Spleen (tissue), 11 donors: ENCODE results near the gene TANGO6. TPM values are rescaled to one million over a fixed set of nuclear protein-coding genes. Genes with fewer than 3 reads are reported as not detected.

Source experiments
- DNase-seq: peaks from one replicate; pipeline ENCODE4 v3.0.0-alpha.2; 2020
- H3K27ac ChIP-seq, 8 donors: fragments of 200-600 bp; sonication (generic) in 7 of 8; 1 replicate in 4 of 8; 2 replicates in 4 of 8; pipeline versions ENCODE4 v1.5.0 to v1.8.0; 2016 to 2021; ENCODE audit warnings: inconsistent platforms in 4 of 8, mild to moderate bottlenecking in 4 of 8, moderate library complexity in 1 of 8
- H3K27me3 ChIP-seq, 7 donors: fragments of 200-600 bp; sonication (generic) in 6 of 7; replicated peaks in 1 of 7; 1 replicate in 4 of 7; 2 replicates in 3 of 7; pipeline versions ENCODE4 v1.5.0 to v1.8.0; 2016 to 2021; ENCODE audit warnings: inconsistent platforms in 3 of 7, mild to moderate bottlenecking in 1 of 7
- H3K36me3 ChIP-seq, 6 donors: fragments of 200-600 bp; sonication (generic) in 5 of 6; 1 replicate in 4 of 6; 2 replicates in 2 of 6; pipeline versions ENCODE4 v1.5.0 to v1.8.0; 2016 to 2021; ENCODE audit warnings: inconsistent platforms in 2 of 6
- H3K4me1 ChIP-seq, 6 donors: fragments of 200-600 bp; sonication (generic) in 5 of 6; 1 replicate in 3 of 6; 2 replicates in 3 of 6; pipeline versions ENCODE4 v1.5.0 to v1.8.0; 2016 to 2021; ENCODE audit warnings: inconsistent platforms in 3 of 6
- H3K4me3 ChIP-seq, 8 donors: fragments of 200-600 bp; sonication (generic) in 7 of 8; 1 replicate in 4 of 8; 2 replicates in 4 of 8; pipeline versions ENCODE4 v1.5.0 to v1.8.0; 2016 to 2021; ENCODE audit warnings: inconsistent platforms in 4 of 8, mild to moderate bottlenecking in 4 of 8, moderate library complexity in 2 of 8
- H3K9me3 ChIP-seq, 8 donors: fragments of 200-600 bp; sonication (generic) in 7 of 8; 1 replicate in 4 of 8; 2 replicates in 4 of 8; pipeline versions ENCODE4 v1.5.0 to v1.8.0; 2016 to 2021; ENCODE audit warnings: inconsistent platforms in 4 of 8
- CTCF ChIP-seq, 11 experiments: fragments of 200-600 bp in 7 of 11; fragments of 450-650 bp in 4 of 11; sonication (generic) in 4 of 11; IDR thresholded peaks in 8 of 11; conservative IDR thresholded peaks in 3 of 11; 1 replicate in 7 of 11; 2 replicates in 4 of 11; pipeline versions ENCODE4 v1.4.0 to v1.8.0; 2016 to 2021; ENCODE audit warnings: antibody characterized with exemption in 11 of 11, inconsistent platforms in 4 of 11, mild to moderate bottlenecking in 1 of 11
- POLR2A ChIP-seq, 3 donors: fragments of 450-650 bp; IDR thresholded peaks; one replicate each; pipeline ENCODE4 v1.5.1; 2017; ENCODE audit warnings: antibody characterized with exemption in 3 of 3, mild to moderate bottlenecking in 1 of 3
- POLR2AphosphoS5 ChIP-seq, 3 donors: sonication (generic); formaldehyde crosslinking; IDR thresholded peaks; one replicate each; pipeline ENCODE4 v1.5.1; 2017; ENCODE audit warnings: antibody characterized with exemption in 3 of 3
- WGBS, 5 donors: extraction: QIAGEN DNeasy Blood & Tissue Kit in 3 of 5; methylation state at CpG; one replicate each; pipeline versions ENCODE4 v1.1.5 to v1.1.7; 2013 to 2018; 5-methylcytosine and 5-hydroxymethylcytosine counted together
- intact Hi-C: fragments of 100-400 bp; cut with DNase I; formaldehyde crosslinking; loops from one replicate; pipeline ENCODE4 v1.15.0; 2023; ENCODE audit warnings: low total_unique reads
- polyA plus RNA-seq, 3 donors: library from polyadenylated mRNA; stranded (reverse); fragments of 200-250 nt; gene quantifications; one replicate each; pipeline ENCODE4 v1.2.1, GENCODE V29; 2013
- total RNA-seq, 7 donors: library from RNA; depleted of rRNA in 3 of 7; stranded (reverse); fragments of >200 nt in 3 of 7; fragmentation: NEBNext Ultra II Directional in 4 of 7; extraction: Animal tissue kit (Norgen Biotek cat#: 25700) in 4 of 7; gene quantifications; one replicate each; pipeline versions ENCODE4 v1.1.0 to v1.2.1, GENCODE V29; 2016 to 2021
- donor health status: healthy with polysubstance abuse.
- donor health status: DM: no; HTN: no; CAD: no; lungs with moderate emphysema.
- donor health status: DM: no; HTN: no; CAD: no.
- donor health status: Bipolar disorder and iron deficiency.
- donor health status: healthy.
- donor health status: DM: no; HTN: no; CAD: no.
- donor health status: DM: yes; HTN: yes; CAD: no.

Gene TANGO6
- total and polyA plus RNA-seq, 10 donors = 1.9 to 35.2 (median 23.0) TPM

- peak; percentile 29 for DNase-seq
- peaks cover 0 to 94% (median 42%) of the 10 kb centered on the region in 6 donors for H3K36me3 ChIP-seq
- no peak overlapping the region for H3K27ac ChIP-seq
- H3K4me3 ChIP-seq = no peak overlapping the region
- TF ChIP-seq POLR2AphosphoS5 (IDR thresholded peaks at IDR 0.05) = no peak
- no peak for TF ChIP-seq POLR2A (IDR thresholded peaks at IDR 0.05)
- TF ChIP-seq CTCF (IDR thresholded peaks at IDR 0.05 in 8 of 11, conservative IDR thresholded peaks at IDR 0.05 in 3 of 11) = no peak
- intact Hi-C loops = loop anchor here (5.0 kb wide), 1 partner anchor 263 kb away; no protein-coding TSS in a partner anchor
- no peaks in the 10 kb centered on the region for H3K27me3 ChIP-seq
- peaks cover 0 to 36% (median 2%) of the 10 kb centered on the region in 6 donors for H3K4me1 ChIP-seq
- H3K9me3 ChIP-seq = no peaks in the 10 kb centered on the region
- 87 to 97% (median 93%) methylated on average over 5 of the region's 5 CpGs for WGBS, 5 donors
Observed at GRCh38 chr16:69115361-69115760, 272.0 kb downstream of the TANGO6 start.

GRCh38 chr16:69115837-69116236 lies 272.5 kb downstream of the TANGO6 start:
- DNase-seq = no peak
- no peak for TF ChIP-seq POLR2AphosphoS5 (IDR thresholded peaks at IDR 0.05)
- no peak for TF ChIP-seq CTCF (IDR thresholded peaks at IDR 0.05 in 8 of 11, conservative IDR thresholded peaks at IDR 0.05 in 3 of 11)
- Histone ChIP-seq H3K27ac (no peak overlapping the region), H3K9me3 (no peaks in the 10 kb centered on the region), H3K4me1 (peaks cover 0 to 36% (median 2%) of the 10 kb centered on the region in 6 donors), H3K27me3 (no peaks in the 10 kb centered on the region), H3K4me3 (no peak overlapping the region), H3K36me3 (peaks cover 2 to 94% (median 46%) of the 10 kb centered on the region in 6 donors)
- 48 to 75% (median 70%) methylated on average over 1 of the region's 1 CpG for WGBS, 5 donors
- intact Hi-C loops = loop anchor here (5.0 kb wide), 1 partner anchor 264 kb away; no protein-coding TSS in a partner anchor

GRCh38 chr16:69116256-69116875 lies 273.0 kb downstream of the TANGO6 start:
- Histone ChIP-seq H3K27me3 (no peaks in the 10 kb centered on the region), H3K27ac (no peak overlapping the region), H3K36me3 (peaks cover 4 to 95% (median 49%) of the 10 kb centered on the region in 6 donors), H3K4me3 (no peak overlapping the region), H3K9me3 (no peaks in the 10 kb centered on the region), H3K4me1 (peaks cover 0 to 36% (median 2%) of the 10 kb centered on the region in 6 donors)
- TF ChIP-seq CTCF (IDR thresholded peaks at IDR 0.05 in 8 of 11, conservative IDR thresholded peaks at IDR 0.05 in 3 of 11) = no peak
- no peak for TF ChIP-seq POLR2AphosphoS5 (IDR thresholded peaks at IDR 0.05)
- TF ChIP-seq POLR2A (IDR thresholded peaks at IDR 0.05) = no peak
- no peak for DNase-seq
- 90 to 96% (median 93%) methylated on average over 6 to 7 of the region's 7 CpGs for WGBS, 5 donors
- intact Hi-C loops = loop anchor here (5.0 kb wide), 1 partner anchor 264 kb away; no protein-coding TSS in a partner anchor

GRCh38 chr16:69116906-69117305 lies 273.6 kb downstream of the TANGO6 start:
- H3K36me3 ChIP-seq = peaks cover 4 to 95% (median 49%) of the 10 kb centered on the region in 6 donors
- H3K4me1 ChIP-seq = peaks cover 0 to 36% (median 2%) of the 10 kb centered on the region in 6 donors
- TF ChIP-seq CTCF (IDR thresholded peaks at IDR 0.05 in 8 of 11, conservative IDR thresholded peaks at IDR 0.05 in 3 of 11) (no peak), POLR2AphosphoS5 (IDR thresholded peaks at IDR 0.05) (no peak), POLR2A (IDR thresholded peaks at IDR 0.05) (no peak)
- H3K27ac ChIP-seq = no peak overlapping the region
- peak; percentile 11 for DNase-seq
- H3K4me3 ChIP-seq = no peak overlapping the region
- no peaks in the 10 kb centered on the region for H3K9me3 ChIP-seq
- intact Hi-C loops = loop anchor here (5.0 kb wide), 1 partner anchor 265 kb away; no protein-coding TSS in a partner anchor
- 66 to 80% (median 76%) methylated on average over 6 of the region's 6 CpGs for WGBS, 5 donors
- no peaks in the 10 kb centered on the region for H3K27me3 ChIP-seq
